ENCODE data around the gene NUTM2G.
"Not testable (repeated sequence)": the region's sequence is repeated elsewhere in the genome, so short reads cannot be mapped to it uniquely, and the experiment has no call there.

NUTM2G gene

DNA sequence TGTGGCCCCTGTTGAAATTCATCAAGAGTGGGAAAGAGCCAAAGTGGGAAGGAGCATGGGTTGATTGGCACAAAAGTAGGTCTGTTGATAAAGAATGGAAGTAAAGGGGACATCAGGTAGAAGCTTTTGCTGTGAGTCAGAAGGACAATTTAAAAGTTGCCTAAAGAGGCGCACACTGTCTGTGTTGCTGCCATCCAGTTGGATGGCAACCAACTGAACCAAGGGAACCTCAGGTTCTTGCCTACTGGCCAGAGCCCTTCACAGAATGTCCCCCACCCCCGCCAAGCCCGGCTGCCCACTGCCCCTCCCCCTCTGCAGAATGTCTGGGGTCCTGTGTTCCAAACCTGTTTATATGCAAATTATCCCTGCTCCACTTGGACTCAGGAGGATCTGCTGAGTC lies at the start of gene NUTM2G:
Gene NUTM2G, plus strand, starts transcription at position 301 of the 400 bp plus-strand sequence. CDS start 182 bp downstream, outside the sequence.
- not testable (repeated sequence) for DNase-seq (ENCODE audit: low read depth); H3K4me3 ChIP-seq (ENCODE audit: control insufficient read depth, low read depth, low read length)

DNA sequence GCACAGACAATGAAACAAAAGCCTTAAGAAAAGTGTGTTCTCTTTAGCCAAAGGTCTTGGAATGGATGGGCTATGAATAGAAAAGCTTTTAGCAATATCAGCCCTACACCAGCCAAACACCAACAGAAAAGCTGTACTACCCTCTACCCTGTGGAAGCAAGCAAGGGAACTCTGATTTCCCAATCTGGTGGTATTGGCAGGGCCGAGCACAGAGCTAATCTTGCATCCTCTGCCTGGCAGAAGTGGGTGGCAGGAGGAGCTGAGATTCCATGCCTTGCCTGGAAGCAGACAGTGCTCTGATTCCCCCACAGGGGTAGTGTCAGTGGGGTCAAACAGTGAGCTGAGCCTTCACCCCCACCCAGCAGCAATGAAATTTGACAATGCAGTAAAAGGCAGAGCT lies 44.7 kb upstream of the NUTM2G start:
- no peak for DNase-seq (ENCODE audit: low read depth)
- TF ChIP-seq, protein P1, sequence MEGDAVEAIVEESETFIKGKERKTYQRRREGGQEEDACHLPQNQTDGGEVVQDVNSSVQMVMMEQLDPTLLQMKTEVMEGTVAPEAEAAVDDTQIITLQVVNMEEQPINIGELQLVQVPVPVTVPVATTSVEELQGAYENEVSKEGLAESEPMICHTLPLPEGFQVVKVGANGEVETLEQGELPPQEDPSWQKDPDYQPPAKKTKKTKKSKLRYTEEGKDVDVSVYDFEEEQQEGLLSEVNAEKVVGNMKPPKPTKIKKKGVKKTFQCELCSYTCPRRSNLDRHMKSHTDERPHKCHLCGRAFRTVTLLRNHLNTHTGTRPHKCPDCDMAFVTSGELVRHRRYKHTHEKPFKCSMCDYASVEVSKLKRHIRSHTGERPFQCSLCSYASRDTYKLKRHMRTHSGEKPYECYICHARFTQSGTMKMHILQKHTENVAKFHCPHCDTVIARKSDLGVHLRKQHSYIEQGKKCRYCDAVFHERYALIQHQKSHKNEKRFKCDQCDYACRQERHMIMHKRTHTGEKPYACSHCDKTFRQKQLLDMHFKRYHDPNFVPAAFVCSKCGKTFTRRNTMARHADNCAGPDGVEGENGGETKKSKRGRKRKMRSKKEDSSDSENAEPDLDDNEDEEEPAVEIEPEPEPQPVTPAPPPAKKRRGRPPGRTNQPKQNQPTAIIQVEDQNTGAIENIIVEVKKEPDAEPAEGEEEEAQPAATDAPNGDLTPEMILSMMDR (conservative IDR thresholded peaks at IDR 0.05; ENCODE audit: control insufficient read depth, insufficient read depth, low read depth, low read length), result no peak
- H3K4me3 ChIP-seq (ENCODE audit: control insufficient read depth, low read depth, low read length), result no peak overlapping the region

GRCh38 chr9:96884443-96884842 lies 44.2 kb upstream of the NUTM2G start:
- peak; percentile 88 for DNase-seq (ENCODE audit: low read depth)
- TF ChIP-seq, protein P1 (conservative IDR thresholded peaks at IDR 0.05; ENCODE audit: control insufficient read depth, insufficient read depth, low read depth, low read length), result no peak

GRCh38 chr9:96885424-96885823 lies 43.2 kb upstream of the NUTM2G start:
- TF ChIP-seq, protein P1 (conservative IDR thresholded peaks at IDR 0.05; ENCODE audit: control insufficient read depth, insufficient read depth, low read depth, low read length), result no peak
- no peak for DNase-seq (ENCODE audit: low read depth)
- no peak overlapping the region for H3K4me3 ChIP-seq (ENCODE audit: control insufficient read depth, low read depth, low read length)

More at GRCh38 chr9:96884443-96884842, 44.2 kb upstream of the NUTM2G start:
- no peak overlapping the region for H3K4me3 ChIP-seq (ENCODE audit: control insufficient read depth, low read depth, low read length)

GRCh38 chr9:96888591-96888990 lies 40.1 kb upstream of the NUTM2G start:
- no peak overlapping the region for H3K4me3 ChIP-seq (ENCODE audit: control insufficient read depth, low read depth, low read length)
- DNase-seq (ENCODE audit: low read depth), result no peak
- TF ChIP-seq, protein P1 (conservative IDR thresholded peaks at IDR 0.05; ENCODE audit: control insufficient read depth, insufficient read depth, low read depth, low read length), result no peak

GRCh38 chr9:96892131-96892530 lies 36.5 kb upstream of the NUTM2G start:
- no peak for DNase-seq (ENCODE audit: low read depth)

GRCh38 chr9:96900010-96900409 lies 28.6 kb upstream of the NUTM2G start:
- not testable (repeated sequence) for H3K4me3 ChIP-seq (ENCODE audit: control insufficient read depth, low read depth, low read length); DNase-seq (ENCODE audit: low read depth)

More at GRCh38 chr9:96892131-96892530, 36.5 kb upstream of the NUTM2G start:
- TF ChIP-seq, protein P1 (conservative IDR thresholded peaks at IDR 0.05; ENCODE audit: control insufficient read depth, insufficient read depth, low read depth, low read length), result no peak
- no peak overlapping the region for H3K4me3 ChIP-seq (ENCODE audit: control insufficient read depth, low read depth, low read length)

GRCh38 chr9:96904947-96905722 lies 23.5 kb upstream of the NUTM2G start:
- DNase-seq (ENCODE audit: low read depth); H3K4me3 ChIP-seq (ENCODE audit: control insufficient read depth, low read depth, low read length): not testable (repeated sequence)

- not testable (repeated sequence) for DNase-seq (ENCODE audit: low read depth); H3K4me3 ChIP-seq (ENCODE audit: control insufficient read depth, low read depth, low read length)
Observed at GRCh38 chr9:96908479-96908878, 20.2 kb upstream of the NUTM2G start.

DNA sequence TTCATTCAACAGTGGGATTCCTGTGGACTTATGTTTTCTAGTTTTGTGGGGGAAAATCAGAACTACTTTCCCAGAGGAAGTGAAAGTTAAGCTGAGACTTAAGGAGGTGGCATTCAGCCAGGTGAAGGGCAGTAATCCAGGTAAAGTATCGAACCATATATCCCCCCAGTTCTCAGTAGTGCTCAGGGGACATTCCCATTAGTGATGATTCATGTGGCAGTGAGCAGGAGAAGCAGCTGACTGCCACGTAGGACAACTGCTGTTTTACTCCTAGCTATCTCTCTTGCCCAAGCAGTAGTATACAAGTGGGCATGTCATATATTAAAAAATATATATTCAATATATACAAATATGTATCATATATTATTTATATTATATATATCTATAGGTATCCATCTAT lies 13.1 kb upstream of the NUTM2G start:
- H3K4me3 ChIP-seq (ENCODE audit: control insufficient read depth, low read depth, low read length); DNase-seq (ENCODE audit: low read depth): not testable (repeated sequence)

DNA sequence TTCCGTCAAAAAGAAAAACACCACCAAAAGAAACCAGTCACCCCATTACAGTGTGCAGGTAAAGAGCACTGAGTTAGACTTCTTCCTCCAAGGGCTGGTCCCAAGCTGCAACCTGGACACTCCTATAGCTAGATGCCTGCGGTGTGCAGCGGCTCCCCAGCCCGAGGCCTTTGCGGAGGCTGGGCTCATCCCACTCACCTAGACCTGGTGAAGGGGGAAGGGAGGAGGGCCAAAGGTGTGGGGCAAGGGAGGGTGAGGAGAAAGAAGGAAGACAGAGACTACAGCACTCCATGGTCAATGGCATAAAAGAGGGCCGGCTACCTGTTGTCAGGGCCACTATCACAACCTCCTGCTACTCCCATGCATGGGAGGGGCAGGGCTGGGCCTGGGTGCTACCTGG lies 12.1 kb upstream of the NUTM2G start:
- H3K4me3 ChIP-seq (ENCODE audit: control insufficient read depth, low read depth, low read length); DNase-seq (ENCODE audit: low read depth): not testable (repeated sequence)

DNA sequence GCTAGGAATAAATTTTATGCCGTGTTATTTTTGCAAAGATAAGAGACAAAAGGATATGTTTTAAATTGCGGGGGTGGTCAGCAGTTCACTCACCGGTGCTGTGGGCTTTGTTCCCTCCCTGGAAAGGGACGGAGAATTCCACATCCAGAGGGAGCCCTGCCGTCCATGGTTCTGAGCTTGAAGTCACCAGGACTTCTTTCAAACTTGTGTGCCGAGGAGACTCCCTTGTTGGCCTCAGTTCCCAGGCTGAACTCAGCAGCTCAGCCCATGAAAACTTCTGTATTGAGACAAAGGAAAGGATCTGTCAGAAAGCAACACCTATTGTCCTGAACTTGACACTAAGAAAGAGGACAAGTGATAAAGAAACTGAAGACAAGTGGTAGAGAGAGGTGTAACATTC lies 10.1 kb upstream of the NUTM2G start:
- H3K4me3 ChIP-seq (ENCODE audit: control insufficient read depth, low read depth, low read length); DNase-seq (ENCODE audit: low read depth): not testable (repeated sequence)

Data from fibroblast of mammary gland (primary cell).